Activated CD4-positive, alpha-beta T cell treated with anti-CD3 and anti-CD28 coated beads, Interleukin-2, amount 10 ng/mL, durations not matched to agents 7 days and 5 days (primary cell): ENCODE results near the gene TAAR8. TPM values are rescaled to one million over a fixed set of nuclear protein-coding genes. Genes with fewer than 3 reads are reported as not detected.

ENCODE experiments used
- total RNA-seq, 2 experiments: library from RNA; stranded (reverse); gene quantifications; one replicate each; pipeline ENCODE4 v1.2.3, GENCODE V29; 2021

Gene TAAR8
- total RNA-seq, 2 experiments from 2014 or later, result not detected

Other genes starting within 250 kb of the TAAR8 start
- not detected for gene MOXD1, start 151.2 kb upstream of the TAAR8 start, total RNA-seq
- 10 to 100 TPM; 20.2 to 24.3 TPM for gene STX7, start 39.6 kb upstream of the TAAR8 start, total RNA-seq
- gene TAAR9, start 14.4 kb upstream of the TAAR8 start, total RNA-seq, result not detected
- not detected for gene TAAR6, start 17.6 kb downstream of the TAAR8 start, total RNA-seq
- not detected for gene TAAR5, start 37.1 kb downstream of the TAAR8 start, total RNA-seq
- gene TAAR2, start 71.6 kb downstream of the TAAR8 start, total RNA-seq, result not detected
- gene TAAR1, start 106.5 kb downstream of the TAAR8 start, total RNA-seq, result not detected
- not detected for gene VNN1, start 161.4 kb downstream of the TAAR8 start, total RNA-seq
- 10 to 100 TPM; 12.8 to 16.1 TPM for gene VNN2, start 205.2 kb downstream of the TAAR8 start, total RNA-seq
- 1 to 10 TPM; 9.1 to 9.3 TPM for gene SLC18B1, start 246.0 kb downstream of the TAAR8 start, total RNA-seq